Measurements from ENCODE around the gene GCK.
"Not testable (repeated sequence)": the region's sequence is repeated elsewhere in the genome, so short reads cannot be mapped to it uniquely, and the experiment has no call there.

GCK gene

GRCh38 chr7:44142028-44142427 lies 47.2 kb downstream of the GCK start:
- DNase-seq (ENCODE audit: low read depth in 2 of 2): no peak

DNA sequence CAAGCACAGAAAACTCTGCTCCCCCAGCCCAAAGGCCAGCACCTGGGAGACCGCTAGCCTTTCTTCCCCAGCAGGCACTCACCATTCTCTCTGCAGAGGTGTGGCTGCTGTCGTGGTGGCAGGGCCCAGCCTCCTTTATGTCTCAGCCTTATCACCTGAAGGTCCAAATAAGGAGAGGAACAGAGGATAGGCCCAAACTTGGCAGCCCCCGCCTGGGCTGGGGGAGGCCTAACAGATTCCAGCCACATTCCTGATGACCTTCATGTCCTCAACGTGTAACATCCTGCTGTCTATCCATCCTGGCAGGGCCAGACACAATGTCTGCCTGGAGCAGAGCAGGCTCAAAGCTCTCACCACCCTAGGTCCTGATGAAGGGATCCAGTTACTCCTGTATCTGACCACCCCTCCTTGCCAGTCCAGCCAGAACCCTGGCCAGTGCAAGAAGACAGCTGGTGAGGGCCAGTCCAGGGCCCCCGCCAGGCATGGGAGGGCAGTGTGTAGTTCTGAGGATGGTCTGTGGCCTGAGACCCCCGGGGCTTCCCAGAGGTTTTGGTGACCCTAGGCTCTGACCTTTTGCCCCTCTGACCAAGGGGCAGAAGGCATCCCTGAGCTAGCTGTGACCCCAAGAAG lies 47.9 kb downstream of the GCK start, which contains the start of gene MYL7:
Gene MYL7, minus strand, starts transcription at position 112 of the 630 bp plus-strand sequence. Its CDS starts 27 bp downstream, at position 85.
- DNase-seq (ENCODE audit: low read depth in 2 of 2): no peak

DNA sequence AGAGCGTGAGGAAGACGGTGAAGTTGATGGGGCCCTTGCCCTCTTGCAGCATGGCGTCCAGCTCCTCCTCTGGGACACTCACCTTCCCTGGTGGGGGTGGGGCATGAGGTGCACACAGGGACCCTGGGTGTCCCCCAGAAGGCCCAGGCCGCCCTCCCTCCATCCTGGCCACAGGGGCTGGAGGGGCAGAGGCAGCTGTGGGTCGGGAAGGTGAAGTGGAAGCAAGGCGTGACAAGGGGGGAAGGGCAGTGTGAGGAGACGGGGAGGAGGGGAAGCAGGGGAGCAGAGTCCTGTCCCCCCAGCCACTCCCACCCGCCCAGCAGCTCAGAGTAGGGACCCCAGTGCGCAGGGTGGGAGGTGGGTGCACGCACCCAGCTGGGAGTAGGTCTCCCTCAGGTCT lies 48.9 kb downstream of the GCK start:
- no peak for DNase-seq (ENCODE audit: low read depth in 2 of 2)

DNA sequence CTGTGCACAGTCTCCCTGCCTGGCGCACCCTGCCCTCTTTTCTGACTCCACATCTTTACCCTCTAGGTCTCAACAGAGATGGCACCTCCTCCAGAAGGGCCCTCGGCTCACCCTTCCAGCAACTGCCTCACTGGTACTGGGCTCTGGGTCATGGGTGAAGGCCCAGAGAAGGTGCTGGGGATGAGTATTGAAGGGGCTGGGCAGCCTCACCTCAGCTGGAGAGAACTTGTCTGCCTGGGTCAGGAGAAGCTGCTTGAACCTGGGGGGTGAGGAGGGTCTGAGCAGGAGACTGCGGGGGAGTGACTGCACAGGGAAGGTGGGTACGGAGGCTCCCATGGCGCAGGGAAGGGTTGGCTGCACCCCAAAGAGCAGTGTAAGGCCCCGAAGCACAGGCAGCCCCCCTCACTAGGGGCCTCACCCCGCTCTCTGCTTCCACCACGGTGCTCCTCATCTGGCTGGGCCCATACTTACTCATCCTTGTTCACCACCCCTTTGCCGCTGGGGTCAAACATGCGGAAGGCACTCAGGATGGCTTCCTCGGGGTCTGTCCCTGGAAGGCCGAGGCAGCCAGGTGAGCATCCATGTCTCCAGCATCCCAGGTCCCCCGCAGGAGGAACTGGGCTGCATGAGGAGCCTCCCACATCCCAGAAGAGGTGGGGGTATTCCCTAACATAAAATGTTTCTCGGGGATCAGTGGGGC lies 49.8 kb downstream of the GCK start:
- DNase-seq (ENCODE audit: low read depth in 2 of 2): no peak

GRCh38 chr7:44138698-44139097 lies 50.5 kb downstream of the GCK start:
- no peak for DNase-seq (ENCODE audit: low read depth in 2 of 2)

GRCh38 chr7:44136731-44137130 lies 52.5 kb downstream of the GCK start:
- DNase-seq (ENCODE audit: low read depth in 2 of 2): no peak

GRCh38 chr7:44134943-44135628 lies 54.2 kb downstream of the GCK start:
- DNase-seq (ENCODE audit: low read depth in 2 of 2): no peak

DNA sequence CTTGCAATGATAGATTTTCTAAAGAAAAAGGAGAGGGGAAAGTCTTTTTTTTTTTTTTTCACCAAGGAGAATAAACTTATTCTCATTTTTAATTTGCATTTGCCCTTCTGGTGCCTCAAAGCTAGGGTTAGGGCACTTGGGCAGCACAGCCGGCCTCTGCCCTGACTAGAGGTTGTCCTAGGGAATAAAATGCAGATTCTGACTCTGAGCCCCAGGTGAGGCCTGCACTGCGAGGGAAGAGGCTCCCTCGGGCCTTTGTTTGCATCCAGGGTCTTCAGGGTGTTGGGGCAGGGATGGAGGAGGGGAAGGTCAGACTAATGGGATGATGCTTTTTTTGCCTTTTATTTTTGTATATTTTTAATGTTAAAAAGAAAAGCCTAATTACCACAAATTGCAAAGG lies 55.9 kb downstream of the GCK start:
- no peak for DNase-seq (ENCODE audit: low read depth in 2 of 2)

- DNase-seq (ENCODE audit: low read depth in 2 of 2): no peak
These were observed 57.2 kb downstream of the GCK start for GRCh38 chr7:44132039-44132438.

GRCh38 chr7:44131173-44132029 lies 57.8 kb downstream of the GCK start:
- DNase-seq (ENCODE audit: low read depth in 2 of 2): no peak

GRCh38 chr7:44128721-44129582 lies 60.3 kb downstream of the GCK start:
- DNase-seq (ENCODE audit: low read depth in 2 of 2): no peak

DNA sequence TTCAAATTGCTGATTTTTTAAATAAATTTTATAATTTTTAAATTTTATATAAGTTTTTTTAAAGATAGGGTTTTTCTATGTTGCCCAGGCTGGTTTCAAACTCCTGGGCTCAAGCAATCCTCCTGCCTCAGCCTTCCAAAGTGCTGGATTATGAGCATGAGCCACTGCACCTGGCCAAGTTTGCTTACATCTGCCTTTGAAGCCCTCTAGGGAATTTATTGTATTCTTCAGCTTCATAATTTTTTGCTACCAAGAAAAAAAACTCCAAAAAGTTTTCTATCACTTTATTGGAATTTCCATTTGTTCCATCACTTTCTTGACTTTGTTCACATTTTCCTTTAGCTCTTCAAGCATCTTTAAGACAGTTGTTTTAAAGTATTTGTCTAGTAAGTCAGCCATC lies 62.1 kb downstream of the GCK start:
- DNase-seq (ENCODE audit: low read depth in 2 of 2): no peak

DNA sequence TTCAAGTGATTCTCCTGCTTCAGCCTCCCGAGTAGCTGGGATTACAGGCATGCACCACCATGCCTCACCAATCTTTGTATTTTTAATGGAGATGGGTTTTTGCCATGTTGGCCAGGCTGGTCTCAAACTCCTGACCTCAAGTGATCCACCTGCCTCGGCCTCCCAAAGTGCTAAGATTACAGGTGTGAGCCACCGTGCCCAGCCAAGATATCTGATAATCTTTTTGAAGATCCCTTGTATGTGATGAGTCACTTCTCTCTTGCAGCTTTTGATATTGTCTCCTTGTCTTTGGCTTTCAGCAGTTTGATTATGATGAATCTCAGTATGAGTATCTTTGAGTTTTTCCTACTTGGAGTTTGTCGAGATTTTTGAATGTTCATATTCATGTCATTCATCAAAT lies 62.7 kb downstream of the GCK start:
- not testable (repeated sequence) for DNase-seq (ENCODE audit: low read depth in 2 of 2)

DNA sequence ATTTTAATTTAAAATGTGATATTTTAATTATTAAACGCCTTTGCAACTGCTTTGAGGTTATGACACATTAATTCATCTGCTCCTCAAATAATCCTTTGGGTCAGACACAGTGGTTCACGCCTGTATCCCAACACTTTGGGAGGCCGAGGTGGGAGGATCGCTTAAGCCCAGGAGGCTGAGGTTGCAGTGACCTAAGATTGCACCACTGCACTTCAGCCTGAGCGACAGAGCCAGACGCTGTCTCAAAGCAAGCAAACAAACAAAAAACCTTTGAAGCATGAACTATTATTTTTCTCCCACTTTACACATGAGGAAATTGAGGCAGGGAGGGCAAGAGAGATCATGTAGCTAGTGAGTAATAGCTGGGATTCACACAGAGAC lies 64.4 kb downstream of the GCK start:
- DNase-seq (ENCODE audit: low read depth in 2 of 2): no peak

DNA sequence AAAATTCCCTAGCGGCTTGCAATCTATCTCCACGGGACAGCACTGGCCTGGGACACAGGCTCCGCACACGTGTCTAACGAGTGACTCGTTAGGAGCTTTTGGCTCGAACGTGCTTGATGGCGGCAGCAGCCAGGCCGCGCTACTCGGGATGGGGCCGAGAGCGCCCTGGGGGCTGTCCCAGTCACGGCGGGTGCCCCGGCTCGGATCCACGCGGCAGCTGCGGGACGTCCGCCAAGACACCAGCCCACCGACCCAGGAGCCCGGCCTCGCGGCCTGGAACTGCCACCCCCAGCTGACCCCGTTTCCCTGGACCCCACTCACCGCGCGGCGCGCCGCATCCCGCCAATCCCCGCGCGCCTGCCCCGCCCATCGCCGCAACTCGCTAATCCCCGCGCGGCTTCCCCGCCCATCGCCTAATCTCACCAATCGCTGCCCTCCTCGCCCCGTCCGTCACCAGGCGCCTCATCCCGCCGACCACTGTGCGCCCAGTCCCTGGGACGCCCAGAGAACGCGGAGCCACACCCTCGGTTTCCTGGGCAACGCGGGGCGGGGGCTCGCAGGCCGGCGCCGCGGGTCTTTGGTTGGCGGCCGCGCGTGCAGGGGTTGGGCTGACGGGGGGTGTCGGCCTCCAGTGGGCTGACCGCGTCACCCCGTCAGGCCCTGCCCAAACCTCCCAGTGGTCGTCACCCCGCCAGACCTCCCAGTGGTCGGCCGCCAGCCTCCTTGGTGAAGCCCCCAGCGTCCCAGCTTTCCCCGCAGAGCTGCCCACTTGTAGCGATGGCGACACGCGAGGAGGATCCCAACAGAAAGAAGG lies 65.8 kb downstream of the GCK start, which contains the start of gene POLD2:
Gene POLD2, minus strand, starts transcription at position 359 of the 814 bp plus-strand sequence. CDS start 1,495 bp downstream, outside the sequence.
- DNase-seq (ENCODE audit: low read depth in 2 of 2): peak; percentile 90 to 91

DNA sequence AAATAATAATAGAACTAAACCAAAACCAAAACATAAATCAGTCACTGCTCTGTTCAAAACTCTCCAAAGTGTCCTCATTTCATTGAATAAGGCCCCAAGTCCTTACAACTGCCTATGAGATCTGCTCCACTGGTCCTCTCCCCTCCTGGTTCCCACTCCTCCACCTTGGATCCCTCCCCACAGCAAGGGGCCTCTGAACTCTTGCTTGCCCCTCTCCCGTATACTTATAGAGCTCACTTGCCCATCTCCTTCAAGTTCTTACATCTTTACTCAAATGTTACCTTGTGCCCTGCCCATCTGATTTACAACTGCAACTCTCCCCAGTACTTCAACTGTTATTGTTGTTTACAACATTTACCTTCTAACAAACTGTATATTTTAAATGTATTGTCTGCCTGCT lies 66.7 kb downstream of the GCK start:
- no peak for DNase-seq (ENCODE audit: low read depth in 2 of 2)

- DNase-seq (ENCODE audit: low read depth in 2 of 2): no peak
These were observed 67.3 kb downstream of the GCK start for GRCh38 chr7:44121761-44122420.

GRCh38 chr7:44120395-44120794 lies 68.8 kb downstream of the GCK start:
- no peak for DNase-seq (ENCODE audit: low read depth in 2 of 2)

- DNase-seq (ENCODE audit: low read depth in 2 of 2): no peak
These were observed 69.3 kb downstream of the GCK start for GRCh38 chr7:44119829-44120380.
